Right atrium auricular region (tissue), 2 donors: Measurements from ENCODE around the gene HNRNPA0. TPM values are rescaled to one million over a fixed set of nuclear protein-coding genes. Genes with fewer than 3 reads are reported as not detected.
A peak's percentile ranks its signal among the peaks of the same experiment; 100 is the strongest.

Experiments
- DNase-seq: peaks from one replicate; pipeline ENCODE4 v3.0.0-alpha.2; 2019; ENCODE audit warnings: low spot score
- H3K27ac ChIP-seq, 2 donors: fragments of 200-600 bp; sonication (generic); 1 replicate in 1 of 2; 2 replicates in 1 of 2; pipeline ENCODE4 v1.5.1; 2016 to 2019
- H3K27me3 ChIP-seq, 2 donors: fragments of 200-600 bp; sonication (generic); one replicate each; pipeline versions ENCODE4 v1.5.1 to v1.6.0; 2017 to 2019
- H3K36me3 ChIP-seq: fragments of 200-600 bp; sonication (generic); one replicate; pipeline ENCODE4 v1.5.1; 2016
- H3K4me1 ChIP-seq, 2 donors: fragments of 200-600 bp; sonication (generic); one replicate each; pipeline versions ENCODE4 v1.5.1 to v1.6.0; 2017 to 2019
- H3K4me3 ChIP-seq, 2 donors: fragments of 200-600 bp; sonication (generic); 1 replicate in 1 of 2; 2 replicates in 1 of 2; pipeline ENCODE4 v1.5.1; 2017 to 2019; ENCODE audit warnings: mild to moderate bottlenecking in 1 of 2, moderate library complexity in 1 of 2
- H3K9me3 ChIP-seq, 2 donors: fragments of 200-600 bp; sonication (generic); one replicate each; pipeline ENCODE4 v1.5.1; 2019
- CTCF ChIP-seq, 2 donors: fragments of 200-600 bp; sonication (generic); IDR thresholded peaks; one replicate each; pipeline ENCODE4 v1.5.1; 2019; ENCODE audit warnings: antibody characterized with exemption in 2 of 2
- total RNA-seq, 2 donors: library from RNA; depleted of rRNA; stranded (reverse); fragments of >200 nt; gene quantifications; one replicate each; pipeline ENCODE4 v1.1.0, GENCODE V29; 2016

The HNRNPA0 gene
- total RNA-seq, 2 donors from 2014 or later: 6.9 to 8.6 TPM

DNA sequence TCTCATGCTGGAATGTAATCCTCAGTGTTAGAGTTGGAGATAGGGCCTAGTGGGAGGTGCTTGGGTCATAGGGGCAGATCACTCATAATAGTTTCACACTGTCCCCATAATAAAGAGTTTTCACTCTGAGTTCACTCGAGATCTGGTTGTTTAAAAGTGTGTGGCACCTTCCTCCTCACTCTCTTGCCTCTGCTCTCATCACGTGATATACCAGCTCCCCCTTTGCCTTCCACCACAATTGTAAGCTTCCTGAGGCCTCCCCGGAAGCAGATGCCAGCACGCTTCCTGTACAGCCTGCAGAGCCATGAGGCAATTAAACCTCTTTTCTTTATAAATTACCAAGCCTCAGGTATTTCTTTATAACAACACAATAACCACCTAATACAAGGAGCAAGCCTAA is 14.4 kb downstream of the HNRNPA0 start:
- Histone ChIP-seq H3K9me3 (no peaks in the 10 kb centered on the region), H3K4me1 (peaks cover 0 to 41% of the 10 kb centered on the region in 2 donors), H3K36me3 (no peaks in the 10 kb centered on the region), H3K27me3 (no peaks in the 10 kb centered on the region), H3K27ac (no peak overlapping the region), H3K4me3 (no peak overlapping the region)
- no peak for DNase-seq
- TF ChIP-seq CTCF (IDR thresholded peaks at IDR 0.05): no peak

DNA sequence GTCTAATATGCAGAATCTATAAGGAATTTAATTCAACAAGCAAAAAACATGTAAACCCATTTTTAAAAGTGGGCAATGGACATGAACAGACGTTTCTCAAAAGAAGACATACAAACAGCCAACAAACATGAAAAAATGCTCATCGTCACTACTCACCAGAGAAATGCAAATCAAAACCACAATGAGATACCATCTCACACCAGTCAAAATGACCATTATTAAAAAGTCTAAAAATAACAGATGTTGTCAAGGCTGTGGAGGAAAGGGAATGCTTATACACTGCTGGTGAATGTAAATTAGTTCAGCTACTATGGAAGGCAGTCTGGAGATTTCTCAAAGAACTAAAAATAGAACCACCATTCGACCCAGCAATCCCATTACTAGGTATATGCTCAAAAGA is 15.2 kb downstream of the HNRNPA0 start:
- no peak for DNase-seq
- no peaks in the 10 kb centered on the region for H3K36me3 ChIP-seq
- peaks cover 0 to 46% of the 10 kb centered on the region in 2 donors for H3K4me1 ChIP-seq
- no peak for TF ChIP-seq CTCF (IDR thresholded peaks at IDR 0.05)
- no peak overlapping the region for H3K27ac ChIP-seq
- H3K27me3 ChIP-seq: no peaks in the 10 kb centered on the region
- H3K4me3 ChIP-seq: no peak overlapping the region
- H3K9me3 ChIP-seq: no peaks in the 10 kb centered on the region

- Histone ChIP-seq H3K27ac (peak overlapping the region; percentile 75 to 86), H3K36me3 (no peaks in the 10 kb centered on the region), H3K4me1 (peaks cover 0 to 60% of the 10 kb centered on the region in 2 donors), H3K4me3 (no peak overlapping the region), H3K27me3 (no peaks in the 10 kb centered on the region), H3K9me3 (no peaks in the 10 kb centered on the region)
- TF ChIP-seq CTCF (IDR thresholded peaks at IDR 0.05): no peak
- peak; percentile 78 for DNase-seq
These were observed 16.6 kb downstream of the HNRNPA0 start for GRCh38 chr5:137737349-137738131.

GRCh38 chr5:137736496-137736895 is 17.7 kb downstream of the HNRNPA0 start:
- Histone ChIP-seq H3K27me3 (no peaks in the 10 kb centered on the region), H3K4me1 (peaks cover 0 to 57% of the 10 kb centered on the region in 2 donors), H3K4me3 (no peak overlapping the region), H3K27ac (peak overlapping the region; percentile 75 to 86), H3K36me3 (no peaks in the 10 kb centered on the region), H3K9me3 (no peaks in the 10 kb centered on the region)
- TF ChIP-seq CTCF (IDR thresholded peaks at IDR 0.05): no peak
- no peak for DNase-seq

GRCh38 chr5:137735555-137736284 is 18.4 kb downstream of the HNRNPA0 start, which contains the start of gene KLHL3:
TSS of gene KLHL3 (minus strand) at chr5:137736089. CDS start at chr5:137735646, 443 bp downstream.
- H3K4me3 ChIP-seq: peak within 1 kb of the TSS; percentile 50 to 57
- DNase-seq: peak; percentile 59
- no peaks in the 10 kb centered on the region for H3K27me3 ChIP-seq
- peak in 1 of 2 donors; percentile 43 for TF ChIP-seq CTCF (IDR thresholded peaks at IDR 0.05)
- H3K36me3 ChIP-seq: no peaks in the 10 kb centered on the region
- H3K4me1 ChIP-seq: peaks cover 0 to 63% of the 10 kb centered on the region in 2 donors
- no peaks in the 10 kb centered on the region for H3K9me3 ChIP-seq
- peak within 1 kb of the TSS; percentile 75 to 86 for H3K27ac ChIP-seq
